CD4-positive, CD25-positive, alpha-beta regulatory T cell (primary cell): ENCODE results near the gene UBXN7. TPM values are rescaled to one million over a fixed set of nuclear protein-coding genes. Genes with fewer than 3 reads are reported as not detected.
"Not testable (repeated sequence)": the region's sequence is repeated elsewhere in the genome, so short reads cannot be mapped to it uniquely, and the experiment has no call there.

ENCODE experiments used
- ATAC-seq, 2 donors: fragments of 150-1000 bp; cut with Tn5 transposase; one replicate each; pipeline ENCODE4 v1.10.0; 2021; ENCODE audit warnings: low read depth in 2 of 2, moderate number of reproducible peaks in 2 of 2, moderate library complexity in 1 of 2
- DNase-seq, 3 donors: peaks; one replicate each; pipeline versions ENCODE4 v3.0.0 to v3.0.0-alpha.2; 2012 to 2022; ENCODE audit warnings: mixed read lengths in 1 of 3
- H3K27ac ChIP-seq: one replicate; pipeline ENCODE4 v1.7.0; 2013; ENCODE audit warnings: mild to moderate bottlenecking, low read length; ENCODE audit not compliant: insufficient read depth, poor library complexity, severe bottlenecking
- H3K27me3 ChIP-seq: one replicate; pipeline ENCODE4 v1.7.0; 2013; ENCODE audit warnings: low read length; ENCODE audit not compliant: control insufficient read depth, insufficient read depth
- H3K36me3 ChIP-seq: one replicate; pipeline ENCODE4 v1.7.0; 2013; ENCODE audit warnings: mild to moderate bottlenecking, low read length, moderate library complexity; ENCODE audit not compliant: control insufficient read depth, insufficient read depth
- H3K4me1 ChIP-seq: 2 replicates; pipeline ENCODE4 v1.7.0; 2013; ENCODE audit warnings: mild to moderate bottlenecking, low read length; ENCODE audit not compliant: insufficient read depth, control insufficient read depth, poor library complexity, severe bottlenecking
- H3K4me3 ChIP-seq: one replicate; pipeline ENCODE4 v1.7.0; 2013; ENCODE audit warnings: low read depth, mild to moderate bottlenecking, low read length, moderate library complexity
- H3K9me3 ChIP-seq, 2 experiments: 1 replicate in 1 of 2; 2 replicates in 1 of 2; pipeline ENCODE4 v1.7.0; 2013; ENCODE audit warnings: low read length in 2 of 2, mild to moderate bottlenecking in 1 of 2, moderate library complexity in 1 of 2; ENCODE audit not compliant: control insufficient read depth in 2 of 2
- H3K27ac Mint-ChIP-seq, 3 donors: one replicate each; pipeline ENCODE4 v1.8.0; 2020 to 2022; ENCODE audit warnings: mild to moderate bottlenecking in 3 of 3, mixed read lengths in 3 of 3, moderate library complexity in 2 of 3
- H3K27me3 Mint-ChIP-seq: one replicate; pipeline ENCODE4 v1.8.0; 2022; ENCODE audit warnings: mild to moderate bottlenecking, mixed read lengths
- H3K36me3 Mint-ChIP-seq: one replicate; pipeline ENCODE4 v1.8.0; 2020; ENCODE audit warnings: mixed read lengths
- H3K4me1 Mint-ChIP-seq, 4 donors: one replicate each; pipeline ENCODE4 v1.8.0; 2020 to 2022; ENCODE audit warnings: mixed read lengths in 4 of 4, mild to moderate bottlenecking in 1 of 4
- H3K4me3 Mint-ChIP-seq, 4 donors: one replicate each; pipeline ENCODE4 v1.8.0; 2020 to 2022; ENCODE audit warnings: mild to moderate bottlenecking in 4 of 4, mixed read lengths in 4 of 4, moderate library complexity in 3 of 4
- H3K9me3 Mint-ChIP-seq, 7 donors: one replicate each; pipeline ENCODE4 v1.8.0; 2020 to 2022; ENCODE audit warnings: mixed read lengths in 7 of 7, mild to moderate bottlenecking in 3 of 7, moderate library complexity in 2 of 7
- polyA plus RNA-seq, 4 donors: library from polyadenylated mRNA; unstranded; fragments of 300-500 nt; fragmentation: Illumina TruSeq; gene quantifications; one replicate each; pipeline ENCODE4 v1.2.3, GENCODE V29; 2021
- total RNA-seq: library from RNA; stranded (reverse); gene quantifications from one replicate; pipeline ENCODE4 v1.2.3, GENCODE V29; 2022

The UBXN7 gene
- total and polyA plus RNA-seq, 5 donors from 2014 or later: 23.6 to 93.8 (median 33.3) TPM

DNA sequence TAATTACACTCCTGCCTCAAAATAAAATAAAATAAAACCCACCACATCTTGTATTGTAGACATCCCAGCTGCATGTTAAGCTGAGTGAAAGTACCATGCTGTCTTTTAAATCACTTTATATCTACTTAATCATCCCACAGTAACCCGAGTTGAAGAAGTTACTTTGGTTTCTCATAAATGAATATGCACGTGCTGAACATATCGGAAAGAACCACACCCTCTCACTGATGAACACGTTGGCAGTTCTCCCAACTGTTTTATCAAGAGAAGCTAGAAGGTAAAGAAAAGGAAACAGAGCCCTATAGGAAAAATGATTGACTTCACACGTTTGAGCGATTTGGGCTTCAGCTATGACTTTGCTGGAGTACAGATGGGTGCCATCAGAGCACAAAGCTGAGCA lies 78.1 kb downstream of the UBXN7 start:
- DNase-seq (no peak), ATAC-seq (no peak)
- H3K27ac ChIP-seq: no peak overlapping the region
- Mint-ChIP-seq H3K27me3 (no peaks in the 10 kb centered on the region), H3K9me3 (peaks cover 0 to 2% (median 0%) of the 10 kb centered on the region in 7 donors), H3K4me1 (peaks cover 2 to 13% (median 5%) of the 10 kb centered on the region in 4 donors), H3K27ac (peak overlapping the region in 1 of 3 donors; percentile 44), H3K36me3 (peaks cover 34% of the 10 kb centered on the region), H3K4me3 (no peak overlapping the region)
- H3K36me3 ChIP-seq: peaks cover 59% of the 10 kb centered on the region
- no peaks in the 10 kb centered on the region for H3K9me3 ChIP-seq
- H3K27me3 ChIP-seq: no peaks in the 10 kb centered on the region
- no peaks in the 10 kb centered on the region for H3K4me1 ChIP-seq
- H3K4me3 ChIP-seq: no peak overlapping the region

DNA sequence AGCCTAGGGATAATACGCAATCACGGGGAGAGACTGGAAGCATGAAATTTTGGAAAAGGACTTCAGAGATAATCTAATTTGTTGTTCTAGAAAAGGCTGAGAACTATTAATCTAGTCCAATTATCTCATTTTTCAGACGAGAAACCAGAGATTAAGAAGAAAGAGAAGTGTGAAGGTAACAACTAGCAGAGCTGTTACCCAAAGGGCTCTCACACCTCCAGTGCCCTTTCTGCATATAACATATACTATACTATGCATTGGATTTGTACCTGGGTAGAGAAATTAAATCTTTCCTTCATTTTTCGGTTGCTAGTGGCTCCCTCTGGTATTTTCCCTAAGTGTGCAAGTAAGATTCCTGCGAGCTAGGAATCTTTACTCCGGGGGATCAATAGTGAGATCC lies 80.7 kb downstream of the UBXN7 start:
- Histone ChIP-seq H3K9me3 (no peaks in the 10 kb centered on the region), H3K4me1 (no peaks in the 10 kb centered on the region), H3K4me3 (no peak overlapping the region), H3K27me3 (no peaks in the 10 kb centered on the region), H3K27ac (no peak overlapping the region), H3K36me3 (peaks cover 45% of the 10 kb centered on the region)
- Mint-ChIP-seq H3K27ac (no peak overlapping the region), H3K27me3 (no peaks in the 10 kb centered on the region), H3K4me1 (peaks cover 0 to 5% (median 0%) of the 10 kb centered on the region in 4 donors), H3K4me3 (no peak overlapping the region), H3K9me3 (peaks cover 0 to 2% (median 0%) of the 10 kb centered on the region in 7 donors), H3K36me3 (peaks cover 36% of the 10 kb centered on the region)
- ATAC-seq (no peak), DNase-seq (no peak)

DNA sequence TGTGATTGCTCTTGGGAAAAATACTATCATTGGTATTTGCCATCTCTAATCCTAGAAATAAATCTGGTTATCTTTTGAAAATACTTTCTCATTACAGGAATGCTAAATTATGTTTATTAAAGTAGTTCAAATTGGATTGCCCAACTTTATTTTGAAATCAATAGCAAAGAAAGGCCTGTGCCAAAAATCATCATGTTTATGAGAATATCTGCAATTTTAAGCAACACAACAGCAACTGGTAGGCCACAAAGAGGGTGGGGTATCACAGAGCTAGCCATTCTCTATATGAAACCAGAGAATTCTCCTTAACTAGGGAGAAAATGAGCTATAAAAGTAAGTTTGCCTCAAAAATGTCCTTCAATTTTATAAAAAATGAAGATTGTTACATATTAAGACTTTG lies 82.2 kb downstream of the UBXN7 start:
- ATAC-seq: no peak
- peaks cover 30% of the 10 kb centered on the region for H3K36me3 Mint-ChIP-seq

DNA sequence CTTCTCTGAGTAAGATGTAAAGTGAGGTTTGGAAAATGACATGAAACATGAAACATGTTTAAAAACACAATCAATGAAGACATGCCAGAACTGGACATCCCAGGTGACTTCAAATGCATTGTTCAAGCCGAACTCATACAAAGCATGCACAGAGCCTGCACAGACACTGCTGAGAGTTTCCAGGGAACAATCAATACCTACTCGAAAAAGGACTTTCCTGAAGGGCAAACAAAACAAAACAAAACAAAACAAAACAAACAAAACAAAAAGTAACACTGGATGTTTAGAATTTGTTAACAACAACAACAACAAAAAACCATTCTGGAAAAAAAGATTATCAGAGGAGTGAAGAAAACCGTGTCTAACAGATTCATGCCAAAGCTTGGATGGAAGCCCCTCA lies 83.5 kb downstream of the UBXN7 start:
- H3K4me3 ChIP-seq: no peak overlapping the region
- no peak overlapping the region for H3K4me3 Mint-ChIP-seq

More for the DNA sequence above, 82.2 kb downstream of the UBXN7 start:
- H3K27ac ChIP-seq: no peak overlapping the region
- no peak for DNase-seq
- peaks cover 30% of the 10 kb centered on the region for H3K36me3 ChIP-seq
- Mint-ChIP-seq H3K9me3 (peaks cover 0 to 2% (median 0%) of the 10 kb centered on the region in 7 donors), H3K4me3 (no peak overlapping the region), H3K4me1 (peaks cover 0 to 7% (median 2%) of the 10 kb centered on the region in 4 donors), H3K27ac (no peak overlapping the region), H3K27me3 (no peaks in the 10 kb centered on the region)
- no peaks in the 10 kb centered on the region for H3K9me3 ChIP-seq
- H3K4me1 ChIP-seq: no peaks in the 10 kb centered on the region
- H3K27me3 ChIP-seq: no peaks in the 10 kb centered on the region
- no peak overlapping the region for H3K4me3 ChIP-seq

DNA sequence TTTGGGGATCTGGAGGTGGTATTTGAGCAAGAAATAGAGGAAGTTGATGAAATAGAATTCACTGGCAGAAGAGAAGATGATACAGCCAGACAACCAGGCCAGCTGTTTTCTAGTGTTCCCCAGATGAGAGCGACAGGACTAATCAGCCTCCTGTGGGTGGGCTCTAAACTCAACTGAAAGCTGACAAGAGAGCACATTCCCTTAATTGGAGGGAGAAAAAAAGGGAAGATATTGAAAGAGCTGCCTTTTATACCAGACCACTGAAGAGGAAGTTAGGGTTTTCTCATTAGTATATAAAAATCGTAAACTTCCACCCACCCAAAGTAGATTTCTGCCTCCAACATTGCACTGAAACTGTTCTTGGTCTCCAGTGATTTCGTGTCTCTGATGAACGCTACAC lies 87.6 kb downstream of the UBXN7 start:
- Histone ChIP-seq H3K36me3 (peaks cover 8% of the 10 kb centered on the region), H3K9me3 (no peaks in the 10 kb centered on the region), H3K27ac (no peak overlapping the region), H3K27me3 (no peaks in the 10 kb centered on the region), H3K4me1 (no peaks in the 10 kb centered on the region), H3K4me3 (no peak overlapping the region)
- H3K27me3 Mint-ChIP-seq: no peaks in the 10 kb centered on the region
- DNase-seq (no peak), ATAC-seq (no peak)
- peaks cover 0 to 15% (median 0%) of the 10 kb centered on the region in 4 donors for H3K4me1 Mint-ChIP-seq
- no peak overlapping the region for H3K27ac Mint-ChIP-seq
- H3K36me3 Mint-ChIP-seq: peaks cover 15% of the 10 kb centered on the region
- no peak overlapping the region for H3K4me3 Mint-ChIP-seq
- no peaks in the 10 kb centered on the region for H3K9me3 Mint-ChIP-seq

More for the DNA sequence above, 83.5 kb downstream of the UBXN7 start:
- ATAC-seq (no peak), DNase-seq (no peak)
- peaks cover 18% of the 10 kb centered on the region for H3K36me3 ChIP-seq
- peaks cover 24% of the 10 kb centered on the region for H3K36me3 Mint-ChIP-seq
- no peak overlapping the region for H3K27ac ChIP-seq
- no peaks in the 10 kb centered on the region for H3K27me3 ChIP-seq
- H3K27me3 Mint-ChIP-seq: no peaks in the 10 kb centered on the region
- no peaks in the 10 kb centered on the region for H3K4me1 ChIP-seq
- peaks cover 0 to 2% (median 0%) of the 10 kb centered on the region in 7 donors for H3K9me3 Mint-ChIP-seq
- H3K27ac Mint-ChIP-seq: no peak overlapping the region
- H3K9me3 ChIP-seq: no peaks in the 10 kb centered on the region
- H3K4me1 Mint-ChIP-seq: peaks cover 0 to 15% (median 2%) of the 10 kb centered on the region in 4 donors

DNA sequence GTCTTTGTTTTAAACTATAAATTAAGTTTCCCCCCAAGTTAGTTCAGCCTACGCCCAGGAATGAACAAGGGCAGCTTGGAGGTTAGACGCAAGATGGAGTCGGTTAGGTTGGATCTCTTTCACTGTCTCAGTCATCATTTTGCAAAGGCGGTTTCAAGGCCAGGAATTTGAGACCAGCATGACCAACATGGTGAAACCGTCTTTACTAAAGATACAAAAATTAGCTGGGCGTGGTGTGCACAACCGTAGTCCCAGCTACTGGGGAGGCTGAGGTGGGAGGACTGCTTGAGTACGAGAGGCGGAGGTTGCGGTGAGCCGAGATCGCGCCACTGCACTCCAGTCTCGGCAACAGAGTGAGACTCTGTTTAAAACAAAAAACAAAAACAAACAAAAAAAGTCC lies 88.3 kb downstream of the UBXN7 start:
- ATAC-seq, H3K27ac ChIP-seq, H3K27ac Mint-ChIP-seq, H3K27me3 Mint-ChIP-seq, H3K27me3 ChIP-seq, H3K9me3 ChIP-seq, H3K4me3 Mint-ChIP-seq, H3K4me1 ChIP-seq, H3K4me3 ChIP-seq, H3K36me3 ChIP-seq, DNase-seq, H3K9me3 Mint-ChIP-seq: not testable (repeated sequence)
- peaks cover 15% of the 10 kb centered on the region for H3K36me3 Mint-ChIP-seq
- peaks cover 0 to 15% (median 0%) of the 10 kb centered on the region in 4 donors for H3K4me1 Mint-ChIP-seq

DNA sequence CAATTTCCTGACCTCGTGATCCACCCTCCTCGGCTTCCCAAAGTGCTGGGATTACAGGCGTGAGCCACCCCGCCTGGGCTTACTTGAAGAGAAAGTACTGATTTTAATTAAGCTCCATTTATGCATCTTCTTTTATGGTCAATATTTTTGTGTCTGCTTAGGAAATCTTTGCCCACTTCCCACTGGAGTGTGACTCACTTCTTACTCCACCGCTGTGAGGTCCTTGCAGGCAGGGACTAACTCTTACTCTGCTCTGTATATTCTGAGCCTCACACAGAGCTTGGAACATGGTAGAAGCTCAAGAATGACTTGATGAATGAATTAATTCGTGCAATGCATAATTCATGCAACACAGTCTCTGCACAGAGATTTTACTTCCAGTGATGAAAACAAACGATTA lies 91.1 kb downstream of the UBXN7 start:
- H3K27me3 ChIP-seq: no peaks in the 10 kb centered on the region
- Mint-ChIP-seq H3K27ac (no peak overlapping the region), H3K27me3 (peaks cover 8% of the 10 kb centered on the region), H3K4me1 (peaks cover 0 to 15% (median 0%) of the 10 kb centered on the region in 4 donors), H3K4me3 (no peak overlapping the region), H3K36me3 (peaks cover 7% of the 10 kb centered on the region), H3K9me3 (no peaks in the 10 kb centered on the region)
- no peak for DNase-seq
- no peaks in the 10 kb centered on the region for H3K36me3 ChIP-seq
- no peak for ATAC-seq
- no peak overlapping the region for H3K4me3 ChIP-seq
- H3K27ac ChIP-seq: no peak overlapping the region
- no peaks in the 10 kb centered on the region for H3K4me1 ChIP-seq
- no peaks in the 10 kb centered on the region for H3K9me3 ChIP-seq

DNA sequence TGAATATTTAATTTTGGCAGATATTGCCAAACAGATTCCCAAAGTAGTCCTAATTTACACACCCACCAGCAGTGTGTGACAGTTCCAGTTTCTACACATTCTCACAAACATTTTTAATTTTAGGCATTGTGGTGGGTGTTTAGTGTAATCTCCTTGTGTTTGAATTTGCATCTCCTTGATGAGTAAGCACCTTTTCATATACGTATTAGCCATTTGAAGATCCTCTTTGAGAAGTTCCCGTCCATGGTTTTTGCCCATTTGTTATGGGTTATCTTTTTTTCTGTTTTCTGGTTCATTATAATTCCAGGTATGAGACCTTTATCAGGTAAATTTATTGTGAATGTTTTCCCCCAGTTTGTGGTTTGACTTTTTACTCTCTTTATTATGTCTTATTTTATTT lies 91.8 kb downstream of the UBXN7 start:
- Mint-ChIP-seq H3K27me3 (peaks cover 13% of the 10 kb centered on the region), H3K4me3 (no peak overlapping the region), H3K9me3 (no peaks in the 10 kb centered on the region), H3K27ac (no peak overlapping the region), H3K4me1 (peaks cover 0 to 10% (median 0%) of the 10 kb centered on the region in 4 donors), H3K36me3 (peaks cover 2% of the 10 kb centered on the region)
- no peak for DNase-seq
- Histone ChIP-seq H3K9me3 (no peaks in the 10 kb centered on the region), H3K4me3 (no peak overlapping the region), H3K27ac (no peak overlapping the region), H3K27me3 (no peaks in the 10 kb centered on the region), H3K36me3 (no peaks in the 10 kb centered on the region), H3K4me1 (no peaks in the 10 kb centered on the region)
- ATAC-seq: no peak
